RKO (cell line): Measurements from ENCODE around the gene NOTCH2.

Experiments used
- DNase-seq: peaks from one replicate; pipeline ENCODE4 v3.0.0-alpha.2; 2016; ENCODE audit warnings: low spot score

NOTCH2 gene

GRCh38 chr1:119873135-119874015, 196.1 kb downstream of the NOTCH2 start:
- DNase-seq = no peak

DNA sequence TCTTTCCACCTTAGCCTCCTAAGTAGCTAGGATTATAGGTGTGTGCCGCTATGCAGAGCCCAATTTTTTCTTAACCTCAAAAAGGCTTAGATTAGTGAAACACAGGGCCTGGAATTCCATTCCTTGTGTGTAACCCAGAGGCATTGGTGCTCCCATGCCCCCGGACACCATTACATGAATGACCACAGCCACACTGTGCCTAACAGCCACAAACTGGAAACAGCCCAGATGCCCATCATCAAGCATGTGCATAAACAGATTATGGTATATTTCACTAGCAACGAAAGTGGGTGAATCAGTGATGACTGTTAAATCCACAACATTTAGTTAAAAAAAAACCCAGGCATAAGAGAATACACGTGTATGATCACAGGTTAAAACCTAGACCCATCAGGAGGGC, 197.6 kb downstream of the NOTCH2 start:
- no peak for DNase-seq

DNA sequence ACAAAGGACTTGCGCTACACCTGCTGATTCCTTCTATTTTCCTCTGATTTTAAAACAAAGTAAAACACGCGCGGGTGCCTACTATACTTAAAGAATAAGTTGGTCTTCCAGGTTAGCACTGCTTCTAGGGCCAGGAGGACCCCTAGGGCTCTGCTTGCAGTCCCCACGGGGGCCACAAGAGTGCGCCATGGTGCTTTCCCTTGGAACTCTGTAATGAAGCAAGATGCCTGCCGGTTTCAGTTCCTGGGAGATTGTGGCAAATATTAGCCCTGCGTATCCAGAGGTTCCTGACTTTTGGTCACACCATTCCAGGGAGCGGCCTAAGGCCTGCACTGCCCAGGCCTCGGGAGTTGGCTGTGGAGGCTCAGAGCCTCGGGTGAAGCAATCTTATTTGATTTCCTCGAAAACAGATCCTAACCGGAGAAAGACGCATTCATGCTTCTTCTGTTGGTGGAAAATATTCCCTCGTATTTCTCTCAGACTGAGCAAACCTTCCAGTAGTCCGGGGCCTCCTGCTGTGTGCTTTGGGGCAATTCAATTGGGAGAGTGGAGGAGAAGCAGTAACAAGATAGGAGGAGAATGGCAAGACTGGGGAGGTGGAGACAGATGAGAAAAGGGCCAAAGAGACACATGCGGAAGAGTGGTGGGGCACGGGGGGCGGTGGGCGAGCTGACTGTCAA, 198.4 kb downstream of the NOTCH2 start:
- peak; percentile 75 for DNase-seq

- DNase-seq = no peak
Observed at GRCh38 chr1:119869995-119870394, 199.5 kb downstream of the NOTCH2 start.

- no peak for DNase-seq
Observed at GRCh38 chr1:119868176-119868575, 201.3 kb downstream of the NOTCH2 start.

DNA sequence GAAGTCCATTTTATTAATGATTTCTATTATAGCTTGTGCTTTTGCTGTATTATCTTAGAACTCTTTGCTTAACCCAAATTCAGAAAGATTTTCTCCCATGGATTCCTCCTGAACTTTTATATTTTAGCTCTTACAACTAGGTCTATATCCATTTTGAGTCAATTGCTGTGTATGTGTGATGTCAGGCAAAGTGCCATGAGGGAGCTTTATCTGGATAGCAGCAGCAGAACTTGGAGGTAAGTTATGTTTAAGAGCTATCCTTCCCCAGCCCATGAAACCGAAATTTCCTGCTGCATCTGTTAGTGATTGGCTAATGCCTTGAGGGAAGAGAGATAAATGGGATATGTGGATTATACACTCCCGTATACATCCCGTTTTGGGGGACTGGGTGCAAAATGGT, 203.0 kb downstream of the NOTCH2 start:
- DNase-seq = no peak

- DNase-seq = no peak
Observed at GRCh38 chr1:119865627-119866026, 203.8 kb downstream of the NOTCH2 start.

- DNase-seq = no peak
Observed at GRCh38 chr1:119862276-119862675, 207.2 kb downstream of the NOTCH2 start.
